ENCODE measurements around the gene PARL.

Gene PARL

GRCh38 chr3:183884427-183885296, at the start of gene PARL:
PARL (minus strand) TSS chr3:183884880; CDS start chr3:183884846, 34 bp downstream.
- H3K4me3 Mint-ChIP-seq = peak within 1 kb of the TSS; percentile 97
- peaks cover 40% of the 10 kb centered on the region for H3K4me1 Mint-ChIP-seq (ENCODE audit: low read depth)
- peak within 1 kb of the TSS; percentile 95 for H3K27ac Mint-ChIP-seq
- no peaks in the 10 kb centered on the region for H3K27me3 Mint-ChIP-seq
- H3K9me3 Mint-ChIP-seq (ENCODE audit: low read depth) = no peaks in the 10 kb centered on the region
- no peaks in the 10 kb centered on the region for H3K36me3 Mint-ChIP-seq

- H3K27me3 Mint-ChIP-seq = no peaks in the 10 kb centered on the region
- H3K4me3 Mint-ChIP-seq = no peak overlapping the region
- H3K36me3 Mint-ChIP-seq = peaks cover 10% of the 10 kb centered on the region
- no peaks in the 10 kb centered on the region for H3K4me1 Mint-ChIP-seq (ENCODE audit: low read depth)
- no peak overlapping the region for H3K27ac Mint-ChIP-seq
- H3K9me3 Mint-ChIP-seq (ENCODE audit: low read depth) = no peaks in the 10 kb centered on the region
Measured at GRCh38 chr3:183933160-183933559, 48.5 kb upstream of the PARL start.

- H3K4me1 Mint-ChIP-seq (ENCODE audit: low read depth) = no peaks in the 10 kb centered on the region
- no peaks in the 10 kb centered on the region for H3K9me3 Mint-ChIP-seq (ENCODE audit: low read depth)
- peaks cover 4% of the 10 kb centered on the region for H3K36me3 Mint-ChIP-seq
- no peak overlapping the region for H3K4me3 Mint-ChIP-seq
- no peaks in the 10 kb centered on the region for H3K27me3 Mint-ChIP-seq
- no peak overlapping the region for H3K27ac Mint-ChIP-seq
Measured at GRCh38 chr3:183931881-183932280, 47.2 kb upstream of the PARL start.

- no peaks in the 10 kb centered on the region for H3K4me1 Mint-ChIP-seq (ENCODE audit: low read depth)
- no peaks in the 10 kb centered on the region for H3K9me3 Mint-ChIP-seq (ENCODE audit: low read depth)
- no peaks in the 10 kb centered on the region for H3K27me3 Mint-ChIP-seq
- H3K4me3 Mint-ChIP-seq = no peak overlapping the region
- H3K27ac Mint-ChIP-seq = no peak overlapping the region
- H3K36me3 Mint-ChIP-seq = no peaks in the 10 kb centered on the region
Measured at GRCh38 chr3:183930086-183930485, 45.4 kb upstream of the PARL start.

- H3K27me3 Mint-ChIP-seq = no peaks in the 10 kb centered on the region
- H3K27ac Mint-ChIP-seq = no peak overlapping the region
- H3K4me3 Mint-ChIP-seq = no peak overlapping the region
- no peaks in the 10 kb centered on the region for H3K4me1 Mint-ChIP-seq (ENCODE audit: low read depth)
- H3K36me3 Mint-ChIP-seq = peaks cover 7% of the 10 kb centered on the region
- no peaks in the 10 kb centered on the region for H3K9me3 Mint-ChIP-seq (ENCODE audit: low read depth)
Measured at GRCh38 chr3:183927059-183927458, 42.4 kb upstream of the PARL start.

- H3K27me3 Mint-ChIP-seq = no peaks in the 10 kb centered on the region
- no peaks in the 10 kb centered on the region for H3K9me3 Mint-ChIP-seq (ENCODE audit: low read depth)
- no peaks in the 10 kb centered on the region for H3K4me1 Mint-ChIP-seq (ENCODE audit: low read depth)
- no peak overlapping the region for H3K27ac Mint-ChIP-seq
- peaks cover 9% of the 10 kb centered on the region for H3K36me3 Mint-ChIP-seq
- no peak overlapping the region for H3K4me3 Mint-ChIP-seq
Measured at GRCh38 chr3:183924956-183925355, 40.3 kb upstream of the PARL start.

- no peak overlapping the region for H3K27ac Mint-ChIP-seq
- H3K4me3 Mint-ChIP-seq = no peak overlapping the region
- H3K27me3 Mint-ChIP-seq = no peaks in the 10 kb centered on the region
- H3K4me1 Mint-ChIP-seq (ENCODE audit: low read depth) = no peaks in the 10 kb centered on the region
- peaks cover 10% of the 10 kb centered on the region for H3K36me3 Mint-ChIP-seq
- H3K9me3 Mint-ChIP-seq (ENCODE audit: low read depth) = no peaks in the 10 kb centered on the region
Measured at GRCh38 chr3:183924543-183924942, 39.9 kb upstream of the PARL start.

GRCh38 chr3:183922421-183922820, 37.7 kb upstream of the PARL start:
- Mint-ChIP-seq H3K4me1 (ENCODE audit: low read depth) (no peaks in the 10 kb centered on the region), H3K27me3 (no peaks in the 10 kb centered on the region), H3K4me3 (no peak overlapping the region), H3K27ac (no peak overlapping the region), H3K9me3 (ENCODE audit: low read depth) (no peaks in the 10 kb centered on the region), H3K36me3 (peaks cover 10% of the 10 kb centered on the region)

GRCh38 chr3:183921096-183921495, 36.4 kb upstream of the PARL start:
- H3K27me3 Mint-ChIP-seq = no peaks in the 10 kb centered on the region
- no peaks in the 10 kb centered on the region for H3K4me1 Mint-ChIP-seq (ENCODE audit: low read depth)
- H3K9me3 Mint-ChIP-seq (ENCODE audit: low read depth) = no peaks in the 10 kb centered on the region
- no peak overlapping the region for H3K27ac Mint-ChIP-seq
- H3K36me3 Mint-ChIP-seq = peaks cover 10% of the 10 kb centered on the region
- H3K4me3 Mint-ChIP-seq = no peak overlapping the region

- Mint-ChIP-seq H3K9me3 (ENCODE audit: low read depth) (no peaks in the 10 kb centered on the region), H3K27me3 (no peaks in the 10 kb centered on the region), H3K36me3 (peaks cover 10% of the 10 kb centered on the region), H3K4me3 (no peak overlapping the region), H3K4me1 (ENCODE audit: low read depth) (no peaks in the 10 kb centered on the region), H3K27ac (no peak overlapping the region)
Measured at GRCh38 chr3:183920416-183920815, 35.7 kb upstream of the PARL start.

GRCh38 chr3:183918178-183918577, 33.5 kb upstream of the PARL start:
- no peak overlapping the region for H3K4me3 Mint-ChIP-seq
- H3K27ac Mint-ChIP-seq = no peak overlapping the region
- H3K4me1 Mint-ChIP-seq (ENCODE audit: low read depth) = no peaks in the 10 kb centered on the region
- H3K9me3 Mint-ChIP-seq (ENCODE audit: low read depth) = no peaks in the 10 kb centered on the region
- no peaks in the 10 kb centered on the region for H3K27me3 Mint-ChIP-seq
- H3K36me3 Mint-ChIP-seq = peaks cover 5% of the 10 kb centered on the region

- H3K4me1 Mint-ChIP-seq (ENCODE audit: low read depth) = no peaks in the 10 kb centered on the region
- H3K36me3 Mint-ChIP-seq = peaks cover 3% of the 10 kb centered on the region
- no peak overlapping the region for H3K4me3 Mint-ChIP-seq
- no peaks in the 10 kb centered on the region for H3K27me3 Mint-ChIP-seq
- H3K27ac Mint-ChIP-seq = no peak overlapping the region
- H3K9me3 Mint-ChIP-seq (ENCODE audit: low read depth) = no peaks in the 10 kb centered on the region
Measured at GRCh38 chr3:183917776-183918175, 33.1 kb upstream of the PARL start.

GRCh38 chr3:183914856-183915255, 30.2 kb upstream of the PARL start:
- H3K4me1 Mint-ChIP-seq (ENCODE audit: low read depth) = no peaks in the 10 kb centered on the region
- H3K27ac Mint-ChIP-seq = no peak overlapping the region
- no peaks in the 10 kb centered on the region for H3K27me3 Mint-ChIP-seq
- H3K4me3 Mint-ChIP-seq = no peak overlapping the region
- peaks cover under 1% of the 10 kb centered on the region for H3K36me3 Mint-ChIP-seq
- H3K9me3 Mint-ChIP-seq (ENCODE audit: low read depth) = no peaks in the 10 kb centered on the region

- H3K36me3 Mint-ChIP-seq = no peaks in the 10 kb centered on the region
- H3K27me3 Mint-ChIP-seq = no peaks in the 10 kb centered on the region
- H3K4me3 Mint-ChIP-seq = no peak overlapping the region
- no peak overlapping the region for H3K27ac Mint-ChIP-seq
- no peaks in the 10 kb centered on the region for H3K4me1 Mint-ChIP-seq (ENCODE audit: low read depth)
- H3K9me3 Mint-ChIP-seq (ENCODE audit: low read depth) = no peaks in the 10 kb centered on the region
Measured at GRCh38 chr3:183913580-183913920, 28.9 kb upstream of the PARL start.

- H3K4me1 Mint-ChIP-seq (ENCODE audit: low read depth) = no peaks in the 10 kb centered on the region
- no peaks in the 10 kb centered on the region for H3K9me3 Mint-ChIP-seq (ENCODE audit: low read depth)
- H3K36me3 Mint-ChIP-seq = no peaks in the 10 kb centered on the region
- H3K27ac Mint-ChIP-seq = no peak overlapping the region
- H3K27me3 Mint-ChIP-seq = no peaks in the 10 kb centered on the region
- no peak overlapping the region for H3K4me3 Mint-ChIP-seq
Measured at GRCh38 chr3:183912895-183913579, 28.4 kb upstream of the PARL start.
